ENCODE data around the gene CERS5.
"Not testable (repeated sequence)": the region's sequence is repeated elsewhere in the genome, so short reads cannot be mapped to it uniquely, and the experiment has no call there.

The CERS5 gene

GRCh38 chr12:50149311-50149710 lies 17.9 kb downstream of the CERS5 start:
- peaks cover 5% of the 10 kb centered on the region for H3K36me3 ChIP-seq
- no peaks in the 10 kb centered on the region for H3K27me3 ChIP-seq
- TF ChIP-seq, protein P1, sequence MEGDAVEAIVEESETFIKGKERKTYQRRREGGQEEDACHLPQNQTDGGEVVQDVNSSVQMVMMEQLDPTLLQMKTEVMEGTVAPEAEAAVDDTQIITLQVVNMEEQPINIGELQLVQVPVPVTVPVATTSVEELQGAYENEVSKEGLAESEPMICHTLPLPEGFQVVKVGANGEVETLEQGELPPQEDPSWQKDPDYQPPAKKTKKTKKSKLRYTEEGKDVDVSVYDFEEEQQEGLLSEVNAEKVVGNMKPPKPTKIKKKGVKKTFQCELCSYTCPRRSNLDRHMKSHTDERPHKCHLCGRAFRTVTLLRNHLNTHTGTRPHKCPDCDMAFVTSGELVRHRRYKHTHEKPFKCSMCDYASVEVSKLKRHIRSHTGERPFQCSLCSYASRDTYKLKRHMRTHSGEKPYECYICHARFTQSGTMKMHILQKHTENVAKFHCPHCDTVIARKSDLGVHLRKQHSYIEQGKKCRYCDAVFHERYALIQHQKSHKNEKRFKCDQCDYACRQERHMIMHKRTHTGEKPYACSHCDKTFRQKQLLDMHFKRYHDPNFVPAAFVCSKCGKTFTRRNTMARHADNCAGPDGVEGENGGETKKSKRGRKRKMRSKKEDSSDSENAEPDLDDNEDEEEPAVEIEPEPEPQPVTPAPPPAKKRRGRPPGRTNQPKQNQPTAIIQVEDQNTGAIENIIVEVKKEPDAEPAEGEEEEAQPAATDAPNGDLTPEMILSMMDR (IDR thresholded peaks at IDR 0.05) = no peak
- no peak overlapping the region for H3K27ac ChIP-seq
- H3K4me3 ChIP-seq (ENCODE audit: low read depth in 1 of 2, low read length in 1 of 2) = no peak overlapping the region
- H3K9me3 ChIP-seq = no peaks in the 10 kb centered on the region
- no peaks in the 10 kb centered on the region for H3K4me1 ChIP-seq (ENCODE audit: control insufficient read depth in 1 of 2, insufficient read depth in 1 of 2, low read depth in 1 of 2, low read length in 1 of 2)

DNA sequence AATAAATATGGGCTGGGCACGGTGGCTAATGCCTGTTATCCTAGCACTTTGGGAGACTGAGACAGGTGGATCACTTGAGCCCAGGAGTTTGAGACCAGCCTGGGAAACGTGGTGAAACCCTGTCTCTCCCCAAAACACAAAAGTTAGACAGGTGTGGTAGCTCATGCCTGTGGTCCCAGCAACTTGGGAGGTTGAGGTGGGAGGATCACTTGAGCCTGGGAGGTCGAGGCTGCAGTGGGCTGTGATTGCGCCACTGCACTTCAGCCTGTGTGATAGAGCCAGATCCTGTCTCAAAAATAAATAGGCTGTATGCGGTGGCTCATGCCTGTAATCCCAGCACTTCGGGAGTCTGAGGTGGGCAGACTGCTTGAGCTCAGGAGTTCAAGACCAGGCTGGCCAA lies 19.2 kb downstream of the CERS5 start:
- not testable (repeated sequence) for H3K4me1 ChIP-seq (ENCODE audit: control insufficient read depth in 1 of 2, insufficient read depth in 1 of 2, low read depth in 1 of 2, low read length in 1 of 2); H3K27ac ChIP-seq; H3K27me3 ChIP-seq; H3K4me3 ChIP-seq (ENCODE audit: low read depth in 1 of 2, low read length in 1 of 2); H3K9me3 ChIP-seq
- peaks cover 10% of the 10 kb centered on the region for H3K36me3 ChIP-seq

DNA sequence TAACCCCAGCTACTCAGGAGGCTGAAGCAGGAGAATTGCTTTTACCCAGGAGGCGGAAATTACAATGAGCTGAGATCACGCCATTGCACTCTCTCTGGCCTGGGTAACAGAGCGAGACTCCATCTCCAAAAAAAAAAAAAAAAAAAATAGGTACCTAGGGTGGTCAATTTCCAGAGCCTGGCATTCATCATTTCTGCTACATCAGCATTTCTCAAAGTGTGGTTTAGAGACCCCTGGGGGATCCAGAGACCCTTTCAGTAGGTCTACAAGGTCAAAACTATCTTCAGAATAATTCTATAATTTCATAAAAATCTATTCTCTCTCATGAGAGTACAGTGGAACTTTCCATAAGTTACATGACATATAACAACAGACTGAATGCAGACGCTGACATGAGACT lies 19.9 kb downstream of the CERS5 start:
- no peak overlapping the region for H3K27ac ChIP-seq
- TF ChIP-seq, protein P1 (IDR thresholded peaks at IDR 0.05) = no peak
- H3K4me1 ChIP-seq (ENCODE audit: control insufficient read depth in 1 of 2, insufficient read depth in 1 of 2, low read depth in 1 of 2, low read length in 1 of 2) = no peaks in the 10 kb centered on the region
- peaks cover 17% of the 10 kb centered on the region for H3K36me3 ChIP-seq
- no peaks in the 10 kb centered on the region for H3K9me3 ChIP-seq
- no peak overlapping the region for H3K4me3 ChIP-seq (ENCODE audit: low read depth in 1 of 2, low read length in 1 of 2)
- no peaks in the 10 kb centered on the region for H3K27me3 ChIP-seq

- no peak overlapping the region for H3K4me3 ChIP-seq (ENCODE audit: low read depth in 1 of 2, low read length in 1 of 2)
- TF ChIP-seq, protein P1 (IDR thresholded peaks at IDR 0.05) = no peak
- H3K36me3 ChIP-seq = peaks cover 34% of the 10 kb centered on the region
- H3K27ac ChIP-seq = no peak overlapping the region
- H3K9me3 ChIP-seq = no peaks in the 10 kb centered on the region
- no peaks in the 10 kb centered on the region for H3K4me1 ChIP-seq (ENCODE audit: control insufficient read depth in 1 of 2, insufficient read depth in 1 of 2, low read depth in 1 of 2, low read length in 1 of 2)
- H3K27me3 ChIP-seq = no peaks in the 10 kb centered on the region
These were observed 21.7 kb downstream of the CERS5 start for GRCh38 chr12:50145439-50145838.

GRCh38 chr12:50142993-50143392 lies 24.2 kb downstream of the CERS5 start:
- H3K4me1 ChIP-seq (ENCODE audit: control insufficient read depth in 1 of 2, insufficient read depth in 1 of 2, low read depth in 1 of 2, low read length in 1 of 2) = no peaks in the 10 kb centered on the region
- TF ChIP-seq, protein P1 (IDR thresholded peaks at IDR 0.05) = no peak
- H3K27me3 ChIP-seq = no peaks in the 10 kb centered on the region
- H3K9me3 ChIP-seq = no peaks in the 10 kb centered on the region
- peaks cover 55% of the 10 kb centered on the region for H3K36me3 ChIP-seq
- H3K27ac ChIP-seq = no peak overlapping the region
- no peak overlapping the region for H3K4me3 ChIP-seq (ENCODE audit: low read depth in 1 of 2, low read length in 1 of 2)

DNA sequence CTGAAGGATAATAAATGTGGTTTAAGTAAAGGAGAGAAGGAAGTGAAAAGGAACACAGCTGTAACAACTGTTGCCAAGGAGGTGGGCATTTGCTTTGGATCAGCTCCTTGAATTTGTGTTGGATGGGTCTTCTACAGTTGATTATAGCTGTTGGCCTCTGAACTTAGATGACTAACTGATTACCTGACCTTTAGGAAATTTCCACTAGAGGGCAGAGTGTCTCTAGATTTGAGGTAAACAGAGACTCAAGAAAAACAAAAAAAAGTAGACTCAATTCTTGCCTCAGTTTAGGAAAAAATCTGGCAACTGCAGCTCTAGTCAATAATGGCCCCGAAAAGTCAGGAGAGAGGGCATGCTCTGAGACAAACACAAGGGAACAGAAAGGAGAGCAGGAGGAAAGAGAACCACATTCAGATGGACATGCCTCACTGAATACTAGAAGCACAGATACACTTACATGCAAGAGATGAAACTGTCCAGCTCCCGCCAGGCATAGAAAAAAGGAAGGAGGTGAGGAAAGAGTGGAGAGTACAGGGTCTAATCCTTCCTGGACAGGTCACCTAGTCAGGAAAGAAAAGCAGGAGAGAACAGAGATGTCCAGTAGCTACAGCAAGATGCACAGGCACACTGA lies 34.5 kb downstream of the CERS5 start:
- Histone ChIP-seq H3K27me3 (no peaks in the 10 kb centered on the region), H3K4me3 (ENCODE audit: low read depth in 1 of 2, low read length in 1 of 2) (no peak overlapping the region), H3K27ac (no peak overlapping the region), H3K4me1 (ENCODE audit: control insufficient read depth in 1 of 2, insufficient read depth in 1 of 2, low read depth in 1 of 2, low read length in 1 of 2) (no peaks in the 10 kb centered on the region), H3K36me3 (peaks cover 91% of the 10 kb centered on the region), H3K9me3 (no peaks in the 10 kb centered on the region)
- TF ChIP-seq, protein P1 (IDR thresholded peaks at IDR 0.05) = no peak

All from neutrophil (primary cell).